Gastrocnemius medialis (tissue), 4 donors: Measurements from ENCODE around the gene UGT2B7. TPM values are rescaled to one million over a fixed set of nuclear protein-coding genes. Genes with fewer than 3 reads are reported as not detected.

Source experiments
- ATAC-seq, 2 donors: fragments of 150-250 bp; one replicate each; pipeline ENCODE4 v1.9.1; 2016
- DNase-seq, 2 donors: peaks; one replicate each; pipeline ENCODE4 v3.0.0-alpha.2; 2019
- H3K27ac ChIP-seq, 4 donors: fragments of 200-600 bp; sonication (generic); 1 replicate in 1 of 4; 2 replicates in 3 of 4; pipeline ENCODE4 v1.5.1; 2016 to 2018; ENCODE audit warnings: mild to moderate bottlenecking in 2 of 4, moderate library complexity in 1 of 4
- H3K27me3 ChIP-seq, 3 donors: fragments of 200-600 bp; sonication (generic) in 2 of 3; 1 replicate in 1 of 3; 2 replicates in 2 of 3; pipeline versions ENCODE4 v1.5.1 to v1.6.0; 2016 to 2019; ENCODE audit warnings: mild to moderate bottlenecking in 1 of 3, moderate library complexity in 1 of 3
- H3K36me3 ChIP-seq, 2 donors: fragments of 200-600 bp; sonication (generic) in 1 of 2; one replicate each; pipeline ENCODE4 v1.5.1; 2017 to 2018
- H3K4me1 ChIP-seq, 2 donors: fragments of 200-600 bp; sonication (generic) in 1 of 2; one replicate each; pipeline ENCODE4 v1.5.1; 2016 to 2017; ENCODE audit warnings: mild to moderate bottlenecking in 2 of 2
- H3K4me3 ChIP-seq, 4 donors: fragments of 200-600 bp; sonication (generic) in 3 of 4; 1 replicate in 1 of 4; 2 replicates in 3 of 4; pipeline ENCODE4 v1.5.1; 2016 to 2019; ENCODE audit warnings: mild to moderate bottlenecking in 2 of 4
- H3K9me3 ChIP-seq, 3 donors: fragments of 200-600 bp; sonication (generic) in 2 of 3; 1 replicate in 1 of 3; 2 replicates in 2 of 3; pipeline ENCODE4 v1.5.1; 2016 to 2019
- POLR2A ChIP-seq, 2 donors: fragments of 450-650 bp; IDR thresholded peaks; one replicate each; pipeline ENCODE4 v1.6.1; 2017; ENCODE audit warnings: antibody characterized with exemption in 2 of 2, mild to moderate bottlenecking in 2 of 2, moderate library complexity in 2 of 2
- in situ Hi-C, 4 donors: fragments of 200-750 bp; cut with MboI; loops; one replicate each; pipeline versions ENCODE4 v1.15.0 to v1.8.0; 2017; ENCODE audit warnings: low sequenced_read_pairs in 4 of 4
- intact Hi-C: fragments of 100-400 bp; cut with DNase I; formaldehyde crosslinking; loops from one replicate; pipeline ENCODE4 v1.15.1; 2023; ENCODE audit warnings: low total_unique reads
- total RNA-seq, 4 donors: library from RNA; depleted of rRNA; stranded (reverse); fragments of >200 nt; gene quantifications; one replicate each; pipeline versions ENCODE4 v1.1.0 to v1.2.3, GENCODE V29; 2016
- TF ChIP-seq, protein P1 (sequence below), 5 experiments: fragments of 450-650 bp in 3 of 5; fragments of 200-600 bp in 2 of 5; sonication (generic) in 2 of 5; IDR thresholded peaks in 4 of 5; conservative IDR thresholded peaks in 1 of 5; 1 replicate in 4 of 5; 2 replicates in 1 of 5; pipeline ENCODE4 v1.5.1; 2016 to 2019; ENCODE audit warnings: antibody characterized with exemption in 5 of 5, mild to moderate bottlenecking in 3 of 5, moderate library complexity in 3 of 5

Gene UGT2B7
- total RNA-seq, 4 donors from 2014 or later: 0.26 to 0.33 TPM; not detected in 2

DNA sequence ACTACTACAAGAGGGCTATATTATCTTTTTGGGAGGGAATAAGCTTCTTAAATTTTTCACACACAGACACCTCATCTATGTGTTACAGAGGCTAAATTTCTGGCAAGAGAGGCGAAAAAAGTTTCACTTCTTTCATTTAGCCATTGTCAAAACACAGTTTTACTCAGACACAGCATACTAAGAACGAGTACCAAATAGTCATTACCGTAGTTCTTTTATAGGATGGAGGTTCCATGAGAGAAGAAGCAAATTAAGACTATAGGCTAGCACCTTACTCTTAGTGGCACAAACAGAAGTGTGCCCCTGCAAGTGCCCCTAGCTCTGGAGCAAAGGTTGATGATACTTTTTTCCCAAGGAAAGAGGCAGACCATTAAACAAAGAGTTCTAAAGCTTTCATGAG lies 26.2 kb downstream of the UGT2B7 start:
- no peak for ATAC-seq
- H3K4me1 ChIP-seq: no peaks in the 10 kb centered on the region
- in situ Hi-C loops: no loop called here
- TF ChIP-seq POLR2A (IDR thresholded peaks at IDR 0.05): no peak
- H3K27me3 ChIP-seq: no peaks in the 10 kb centered on the region
- intact Hi-C loops: no loop called here
- no peaks in the 10 kb centered on the region for H3K9me3 ChIP-seq
- H3K4me3 ChIP-seq: no peak overlapping the region
- no peak for DNase-seq
- H3K27ac ChIP-seq: no peak overlapping the region
- no peaks in the 10 kb centered on the region for H3K36me3 ChIP-seq

- in situ Hi-C loops (no loop called here), intact Hi-C loops (no loop called here)
- TF ChIP-seq, protein P1, sequence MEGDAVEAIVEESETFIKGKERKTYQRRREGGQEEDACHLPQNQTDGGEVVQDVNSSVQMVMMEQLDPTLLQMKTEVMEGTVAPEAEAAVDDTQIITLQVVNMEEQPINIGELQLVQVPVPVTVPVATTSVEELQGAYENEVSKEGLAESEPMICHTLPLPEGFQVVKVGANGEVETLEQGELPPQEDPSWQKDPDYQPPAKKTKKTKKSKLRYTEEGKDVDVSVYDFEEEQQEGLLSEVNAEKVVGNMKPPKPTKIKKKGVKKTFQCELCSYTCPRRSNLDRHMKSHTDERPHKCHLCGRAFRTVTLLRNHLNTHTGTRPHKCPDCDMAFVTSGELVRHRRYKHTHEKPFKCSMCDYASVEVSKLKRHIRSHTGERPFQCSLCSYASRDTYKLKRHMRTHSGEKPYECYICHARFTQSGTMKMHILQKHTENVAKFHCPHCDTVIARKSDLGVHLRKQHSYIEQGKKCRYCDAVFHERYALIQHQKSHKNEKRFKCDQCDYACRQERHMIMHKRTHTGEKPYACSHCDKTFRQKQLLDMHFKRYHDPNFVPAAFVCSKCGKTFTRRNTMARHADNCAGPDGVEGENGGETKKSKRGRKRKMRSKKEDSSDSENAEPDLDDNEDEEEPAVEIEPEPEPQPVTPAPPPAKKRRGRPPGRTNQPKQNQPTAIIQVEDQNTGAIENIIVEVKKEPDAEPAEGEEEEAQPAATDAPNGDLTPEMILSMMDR (IDR thresholded peaks at IDR 0.05 in 4 of 5, conservative IDR thresholded peaks at IDR 0.05 in 1 of 5): no peak
- no peak for TF ChIP-seq POLR2A (IDR thresholded peaks at IDR 0.05)
- ATAC-seq (no peak), DNase-seq (no peak)
- H3K4me3 ChIP-seq: no peak overlapping the region
- no peaks in the 10 kb centered on the region for H3K4me1 ChIP-seq
- H3K9me3 ChIP-seq: no peaks in the 10 kb centered on the region
- no peaks in the 10 kb centered on the region for H3K27me3 ChIP-seq
- no peaks in the 10 kb centered on the region for H3K36me3 ChIP-seq
- H3K27ac ChIP-seq: no peak overlapping the region
These were observed 28.7 kb downstream of the UGT2B7 start for GRCh38 chr4:69124941-69125340.

- no peak for ATAC-seq
- no peaks in the 10 kb centered on the region for H3K9me3 ChIP-seq
- in situ Hi-C loops: no loop called here
- intact Hi-C loops: no loop called here
- no peak overlapping the region for H3K4me3 ChIP-seq
- TF ChIP-seq POLR2A (IDR thresholded peaks at IDR 0.05): no peak
- TF ChIP-seq, protein P1 (IDR thresholded peaks at IDR 0.05 in 4 of 5, conservative IDR thresholded peaks at IDR 0.05 in 1 of 5): no peak
- no peak overlapping the region for H3K27ac ChIP-seq
- no peaks in the 10 kb centered on the region for H3K27me3 ChIP-seq
- no peaks in the 10 kb centered on the region for H3K4me1 ChIP-seq
- H3K36me3 ChIP-seq: no peaks in the 10 kb centered on the region
- DNase-seq: no peak
These were observed 29.8 kb downstream of the UGT2B7 start for GRCh38 chr4:69126024-69126423.

- DNase-seq: no peak
- in situ Hi-C loops (no loop called here), intact Hi-C loops (no loop called here)
- Histone ChIP-seq H3K4me3 (no peak overlapping the region), H3K36me3 (no peaks in the 10 kb centered on the region), H3K27me3 (no peaks in the 10 kb centered on the region), H3K9me3 (no peaks in the 10 kb centered on the region), H3K27ac (no peak overlapping the region), H3K4me1 (no peaks in the 10 kb centered on the region)
- no peak for ATAC-seq
- TF ChIP-seq, protein P1 (IDR thresholded peaks at IDR 0.05 in 4 of 5, conservative IDR thresholded peaks at IDR 0.05 in 1 of 5): no peak
- no peak for TF ChIP-seq POLR2A (IDR thresholded peaks at IDR 0.05)
These were observed 37.7 kb downstream of the UGT2B7 start for GRCh38 chr4:69133993-69134392.

GRCh38 chr4:69134471-69134870 lies 38.2 kb downstream of the UGT2B7 start:
- intact Hi-C loops (no loop called here), in situ Hi-C loops (no loop called here)
- no peak overlapping the region for H3K27ac ChIP-seq
- H3K27me3 ChIP-seq: no peaks in the 10 kb centered on the region
- TF ChIP-seq, protein P1 (IDR thresholded peaks at IDR 0.05 in 4 of 5, conservative IDR thresholded peaks at IDR 0.05 in 1 of 5): no peak
- TF ChIP-seq POLR2A (IDR thresholded peaks at IDR 0.05): no peak
- no peaks in the 10 kb centered on the region for H3K4me1 ChIP-seq
- DNase-seq (no peak), ATAC-seq (no peak)
- H3K36me3 ChIP-seq: no peaks in the 10 kb centered on the region
- no peak overlapping the region for H3K4me3 ChIP-seq
- no peaks in the 10 kb centered on the region for H3K9me3 ChIP-seq
